Smooth muscle cell of the brain vasculature (primary cell): ENCODE measurements around the gene PHC3.

Source experiments
- DNase-seq: peaks from one replicate; pipeline ENCODE4 v3.0.0-alpha.2; 2012; ENCODE audit warnings: low read depth, low spot score

PHC3 gene

GRCh38 chr3:170078620-170079281 lies 102.8 kb downstream of the PHC3 start:
- DNase-seq = no peak

DNA sequence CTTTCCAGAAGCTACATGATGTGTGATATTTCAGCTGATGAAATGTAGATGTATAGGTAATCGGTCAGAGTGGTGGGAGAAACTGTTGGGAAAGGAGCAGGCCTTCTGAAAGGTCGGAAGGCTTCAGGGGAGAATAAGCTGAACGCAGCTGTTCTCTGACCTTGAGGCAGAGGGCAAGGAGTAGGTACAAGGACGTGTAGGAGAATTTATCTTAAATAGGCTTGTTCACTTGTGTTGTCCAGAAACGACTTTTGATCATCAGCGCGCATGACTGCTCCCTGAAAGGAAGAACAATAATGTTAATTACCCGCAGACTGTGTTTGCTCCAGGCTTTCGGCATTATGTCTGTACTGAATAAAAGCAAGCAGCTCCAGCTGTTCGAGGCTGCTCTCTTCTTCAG lies 104.2 kb downstream of the PHC3 start:
- DNase-seq = no peak

DNA sequence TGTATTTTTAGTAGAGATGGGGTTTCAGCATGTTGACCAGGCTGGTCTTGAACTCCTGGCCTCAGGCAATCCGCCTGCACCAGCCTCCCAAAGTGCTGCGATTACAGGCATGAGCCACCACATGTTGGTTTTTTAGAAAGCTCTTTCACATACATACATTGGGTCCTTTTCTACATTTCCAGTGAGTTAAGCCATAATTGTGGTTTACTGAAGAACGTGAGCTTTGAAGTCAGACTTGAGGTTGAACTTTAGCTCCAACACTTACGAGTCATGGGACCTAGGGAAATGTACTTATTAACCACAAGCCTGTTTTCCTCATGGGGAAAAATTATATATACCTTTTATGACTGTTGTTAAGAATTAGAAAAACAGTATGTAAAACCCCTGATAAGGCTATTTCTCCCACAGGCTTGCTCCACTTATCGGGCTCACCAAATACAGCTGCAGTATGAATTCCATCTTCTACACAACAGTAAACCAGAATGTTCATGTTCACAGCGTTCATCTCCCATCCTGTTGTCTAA lies 104.8 kb downstream of the PHC3 start:
- no peak for DNase-seq

GRCh38 chr3:170075441-170076091 lies 106.0 kb downstream of the PHC3 start:
- DNase-seq = no peak

- no peak for DNase-seq
These were observed 117.4 kb downstream of the PHC3 start for GRCh38 chr3:170064108-170064507.

- no peak for DNase-seq
These were observed 117.8 kb downstream of the PHC3 start for GRCh38 chr3:170063691-170064090.

- no peak for DNase-seq
These were observed 118.8 kb downstream of the PHC3 start for GRCh38 chr3:170062769-170063168.

- DNase-seq = no peak
These were observed 119.5 kb downstream of the PHC3 start for GRCh38 chr3:170062068-170062467.

DNA sequence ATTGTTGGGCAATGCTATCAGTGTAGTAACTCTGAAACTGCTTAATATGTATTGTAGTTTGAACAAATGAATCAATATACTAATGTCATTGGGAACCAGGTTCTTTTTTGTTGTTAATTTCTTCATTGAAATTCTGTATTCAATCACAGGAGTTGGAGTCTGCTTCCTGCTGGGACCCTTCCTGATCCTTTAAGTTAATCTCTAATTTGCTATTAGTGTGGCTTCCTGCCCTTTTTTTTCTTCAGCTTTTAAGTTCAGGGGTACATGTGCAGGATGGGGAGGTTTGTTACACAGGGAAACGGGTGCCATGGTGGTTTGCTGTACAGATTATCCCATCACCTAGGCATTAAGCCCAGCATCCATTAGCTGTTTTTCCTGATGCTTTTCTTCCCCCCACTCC lies 122.1 kb downstream of the PHC3 start:
- DNase-seq = no peak

- no peak for DNase-seq
These were observed 123.4 kb downstream of the PHC3 start for GRCh38 chr3:170058127-170058526.

DNA sequence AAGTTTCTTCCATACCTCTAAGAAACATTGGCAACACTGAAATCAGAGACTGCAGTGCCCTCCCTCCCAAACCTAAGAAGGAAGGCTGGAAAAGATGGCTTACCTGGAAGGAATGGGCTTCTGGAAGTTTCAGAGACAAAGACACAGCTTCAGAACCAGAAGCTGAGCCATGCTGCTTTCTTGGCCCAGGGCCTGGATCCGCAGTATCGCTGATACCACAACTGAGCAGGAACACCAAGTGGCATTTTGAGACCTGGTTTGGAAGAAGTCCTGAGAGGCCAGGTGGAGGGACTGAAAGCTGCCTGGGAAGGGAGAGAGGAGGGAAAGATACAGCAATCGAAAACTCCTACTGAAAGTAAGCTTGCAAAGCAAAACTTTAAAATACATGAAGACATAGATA lies 124.0 kb downstream of the PHC3 start:
- no peak for DNase-seq

- DNase-seq = no peak
These were observed 124.7 kb downstream of the PHC3 start for GRCh38 chr3:170056710-170057454.

DNA sequence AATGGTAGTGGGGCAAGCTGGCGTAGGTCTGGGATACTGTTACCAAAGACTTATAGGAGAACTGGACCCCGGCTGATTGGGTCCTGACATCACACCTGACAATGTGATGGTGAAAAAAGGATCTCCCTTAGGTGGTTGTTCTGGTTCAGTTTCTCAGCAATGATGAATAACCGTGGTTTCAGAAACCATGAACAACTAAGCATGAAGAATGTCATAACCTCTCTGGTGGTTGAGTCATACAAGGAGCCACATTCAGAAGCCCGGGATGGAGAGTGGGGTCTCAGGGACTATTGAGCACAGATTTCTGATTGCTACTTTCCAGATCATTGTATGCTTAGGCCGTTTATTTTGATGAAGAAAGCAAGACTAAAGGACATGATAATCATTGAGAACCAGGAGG lies 126.3 kb downstream of the PHC3 start:
- DNase-seq = no peak

GRCh38 chr3:170054204-170054603 lies 127.3 kb downstream of the PHC3 start:
- no peak for DNase-seq

GRCh38 chr3:170052398-170052797 lies 129.1 kb downstream of the PHC3 start:
- no peak for DNase-seq

- no peak for DNase-seq
These were observed 130.8 kb downstream of the PHC3 start for GRCh38 chr3:170050753-170051152.

GRCh38 chr3:170049146-170050000 lies 132.2 kb downstream of the PHC3 start:
- no peak for DNase-seq

GRCh38 chr3:170047133-170047404 lies 134.5 kb downstream of the PHC3 start:
- no peak for DNase-seq

DNA sequence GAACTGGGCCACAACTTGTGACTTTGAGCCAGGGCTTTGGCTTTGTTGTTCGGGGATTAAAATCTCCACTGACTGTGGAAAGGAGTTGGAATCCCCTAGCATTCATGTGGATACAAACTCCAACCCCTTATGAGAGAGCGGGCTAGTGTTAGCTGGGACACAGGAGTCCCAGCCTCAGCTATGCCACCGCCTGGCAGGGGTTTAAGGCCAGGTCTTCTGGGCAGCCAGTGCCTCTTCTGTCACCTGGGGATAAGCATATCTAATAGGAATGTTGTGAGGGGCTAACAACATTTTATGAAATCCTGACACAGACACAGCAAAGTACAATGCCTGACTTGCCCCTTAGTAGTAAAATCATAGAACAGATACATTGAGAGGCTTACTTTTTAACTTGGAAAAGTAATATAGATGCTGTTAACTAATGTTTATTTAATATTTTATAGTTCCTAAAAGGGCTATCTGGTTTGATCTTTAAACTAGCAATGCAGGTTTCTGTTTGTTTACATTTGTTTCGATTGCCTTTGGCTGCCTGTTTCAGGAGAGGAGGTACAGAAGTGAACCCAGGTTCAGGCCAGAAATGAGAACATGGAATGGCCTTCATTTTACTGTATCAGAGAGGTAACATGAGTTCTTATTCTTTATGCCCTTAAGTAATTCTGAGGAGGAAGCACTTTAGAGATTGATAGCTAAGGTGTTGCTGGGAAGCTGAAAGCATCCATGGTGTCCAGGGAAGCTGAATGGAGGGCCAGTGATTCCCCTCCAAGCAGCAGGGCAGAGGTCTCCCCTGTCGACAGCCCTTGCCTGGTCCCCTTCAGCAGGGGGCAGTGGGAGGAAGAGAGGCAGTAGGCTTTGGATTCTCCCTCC lies 135.0 kb downstream of the PHC3 start:
- no peak for DNase-seq

DNA sequence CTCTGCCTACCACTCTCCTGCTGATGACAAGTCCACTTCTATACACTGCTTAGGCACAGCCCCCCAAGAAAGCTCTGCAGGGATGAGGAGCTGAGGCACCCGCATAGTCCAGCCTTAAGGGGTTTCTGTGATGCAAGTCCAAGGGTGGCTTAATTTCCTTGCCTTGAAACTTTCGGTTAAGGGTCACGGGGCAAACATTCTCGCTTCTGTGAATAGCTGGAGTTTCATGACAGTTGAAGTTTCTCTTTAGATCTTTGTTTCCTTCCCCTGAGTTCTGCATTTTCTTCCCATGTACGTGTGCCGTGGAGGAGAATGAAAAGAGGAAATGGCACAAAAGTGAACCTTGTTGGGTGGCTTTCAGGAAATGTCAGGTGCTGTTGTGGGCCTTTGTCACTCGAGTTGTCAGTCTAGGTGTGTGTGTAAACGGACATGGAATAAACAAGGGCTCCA lies 136.7 kb downstream of the PHC3 start:
- DNase-seq = no peak

- DNase-seq = no peak
These were observed 137.3 kb downstream of the PHC3 start for GRCh38 chr3:170044271-170044670.
